AG04449 (cell line): ENCODE results near the gene FGF1.
A peak's percentile ranks its signal among the peaks of the same experiment; 100 is the strongest.

ENCODE experiments used
- CTCF ChIA-PET: fragments of 350-600 bp; formaldehyde crosslinking; extraction: SDS; loops from one replicate; lab custom pipeline; 2021; ENCODE audit warnings: antibody characterized with exemption; lab: Yijun Ruan, JAX
- POLR2A ChIA-PET: fragments of 400-600, 350-600 bp; formaldehyde crosslinking; extraction: SDS; loops from one replicate; lab custom pipeline; 2020; ENCODE audit warnings: antibody characterized with exemption, inconsistent platforms; lab: Yijun Ruan, JAX
- DNase-seq: peaks from one replicate; pipeline ENCODE4 v3.0.0-alpha.2; 2010; ENCODE audit warnings: low read depth, low spot score
- H3K4me3 ChIP-seq: 2 replicates; pipeline ENCODE4 v1.5.1; 2011; ENCODE audit warnings: low read depth, mild to moderate bottlenecking, control low read depth, low read length
- CTCF ChIP-seq: IDR thresholded peaks from one replicate; pipeline ENCODE4 v1.5.1; 2011; ENCODE audit warnings: mild to moderate bottlenecking, moderate library complexity, low read length, control low read depth, inconsistent platforms; ENCODE audit not compliant: insufficient read depth; ENCODE audit errors: missing control alignments

FGF1 gene

GRCh38 chr5:142685418-142686209 lies at the start of gene FGF1:
TSS of gene FGF1 (minus strand) at chr5:142686090. CDS start at chr5:142614127, 71,963 bp downstream.
- POLR2A ChIA-PET: no interaction called here
- no peak within 1 kb of the TSS for H3K4me3 ChIP-seq
- CTCF ChIA-PET: interaction anchor here (0.7 to 7.1 kb wide), 15 partner anchors 9 to 541 kb away, joined by 3 to 65 read pairs (median 4); no protein-coding TSS in a partner anchor
- no peak for DNase-seq
- no peak for TF ChIP-seq CTCF

DNA sequence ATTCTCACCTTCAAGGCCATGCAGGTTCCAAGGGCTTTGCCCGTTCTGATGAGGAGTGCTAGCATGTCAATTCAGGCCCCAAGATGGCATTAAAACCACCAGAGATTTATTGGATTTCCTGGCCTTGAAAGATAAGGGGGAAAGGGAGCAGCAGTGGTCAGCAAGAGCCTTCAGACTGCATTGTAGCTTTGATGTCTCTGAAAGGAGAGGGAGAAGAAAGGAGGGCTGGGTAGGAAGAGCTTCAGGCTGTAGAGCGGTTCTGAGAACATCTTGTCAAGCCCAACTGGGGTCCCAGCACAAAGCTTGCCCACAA lies 41.8 kb upstream of the FGF1 start:
- H3K4me3 ChIP-seq: no peak overlapping the region
- ChIA-PET POLR2A (no interaction called here), CTCF (interaction anchor here (1.3 to 4.7 kb wide), 6 partner anchors 10 to 161 kb away, joined by 4 to 33 read pairs (median 8); no protein-coding TSS in a partner anchor)
- DNase-seq: no peak
- TF ChIP-seq CTCF: no peak

DNA sequence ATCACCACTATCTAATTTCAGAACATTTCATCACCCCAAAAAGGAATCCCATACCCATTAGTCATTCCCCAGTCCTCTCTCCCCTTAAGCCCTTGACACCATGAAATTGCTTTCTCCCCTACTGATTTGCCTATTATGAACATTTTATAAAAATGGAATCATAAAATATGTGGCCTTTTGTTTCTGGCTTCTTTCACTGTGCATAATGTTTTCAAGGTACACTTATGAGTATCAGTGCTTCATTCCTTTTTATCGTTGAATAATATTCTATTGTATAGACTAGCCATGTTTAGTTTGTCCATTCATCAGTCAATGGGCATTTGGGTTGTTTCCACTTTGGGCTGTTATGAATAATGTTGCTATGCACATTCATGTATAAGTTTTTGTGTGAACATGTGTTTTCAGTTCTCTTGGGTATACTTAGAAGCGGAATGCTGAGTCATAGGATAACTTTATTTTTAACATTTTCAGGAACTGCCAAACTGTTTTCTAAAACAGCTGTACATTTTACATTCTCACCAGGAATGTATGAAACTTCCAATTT lies 40.4 kb upstream of the FGF1 start:
- ChIA-PET POLR2A (no interaction called here), CTCF (interaction anchor here (1.1 to 4.7 kb wide), 5 partner anchors 8 to 154 kb away, joined by 3 to 33 read pairs (median 9); no protein-coding TSS in a partner anchor)
- TF ChIP-seq CTCF: no peak
- DNase-seq: peak; percentile 73
- H3K4me3 ChIP-seq: no peak overlapping the region

DNA sequence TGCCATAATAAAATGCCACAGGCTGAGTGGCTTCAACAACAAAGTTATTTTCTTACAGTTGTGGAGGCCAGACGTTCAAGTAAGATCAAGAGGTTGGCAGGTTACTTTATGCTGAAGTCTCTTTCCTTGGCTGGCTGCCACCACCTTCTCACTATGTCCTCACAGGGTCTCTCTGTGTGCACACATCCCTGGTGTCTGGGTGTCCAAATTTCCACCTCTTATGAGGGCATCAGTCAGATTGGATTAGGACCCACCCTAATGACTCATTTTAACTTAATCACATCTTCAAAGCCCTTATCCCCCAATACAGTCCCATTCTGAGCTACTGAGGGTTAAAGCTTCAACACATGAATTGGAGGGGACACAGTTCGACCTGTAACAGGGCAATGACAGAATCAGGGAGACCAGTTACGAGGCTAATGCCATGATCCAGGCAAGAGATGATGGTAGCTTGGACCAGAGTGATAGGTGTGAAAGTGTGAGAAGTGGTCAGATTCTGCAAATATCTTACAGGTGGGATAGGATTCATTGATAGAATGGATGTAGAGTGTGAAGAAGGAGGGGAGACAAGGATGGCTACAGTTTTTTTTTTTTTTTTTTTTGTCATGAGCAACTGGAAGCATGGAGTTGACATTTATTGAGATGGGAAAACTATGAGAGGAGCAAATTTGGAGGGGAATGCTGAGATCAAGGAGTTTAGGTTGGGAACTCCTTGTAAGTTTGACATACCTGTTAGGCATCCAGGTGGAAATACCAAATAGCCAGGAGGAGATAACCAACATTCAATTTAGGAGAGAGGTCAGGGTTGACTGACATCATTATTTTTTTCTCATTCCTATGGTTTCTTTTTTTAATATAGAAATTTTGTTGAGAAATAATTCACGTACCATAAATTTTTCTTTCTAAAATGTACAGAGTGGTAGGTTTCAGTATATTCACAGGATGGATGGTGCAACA lies 39.6 kb upstream of the FGF1 start:
- no peak for DNase-seq
- H3K4me3 ChIP-seq: no peak overlapping the region
- ChIA-PET POLR2A (no interaction called here), CTCF (interaction anchor here (1.7 to 30.9 kb wide), 4 partner anchors 8 to 155 kb away, joined by 9 to 2759 read pairs (median 58); no protein-coding TSS in a partner anchor)
- TF ChIP-seq CTCF: no peak

- no peak overlapping the region for H3K4me3 ChIP-seq
- no peak for TF ChIP-seq CTCF
- ChIA-PET POLR2A (no interaction called here), CTCF (interaction anchor here (1.7 to 30.9 kb wide), 3 partner anchors 8 to 156 kb away, joined by 9 to 2759 read pairs (median 82); no protein-coding TSS in a partner anchor)
- no peak for DNase-seq
Observed at GRCh38 chr5:142724821-142725220, 38.9 kb upstream of the FGF1 start.
